22Rv1 (cell line): Measurements from ENCODE around the gene QTRT2.

Experiments
- H3K27ac ChIP-seq: fragments of 450-650 bp; 2 replicates; pipeline ENCODE4 v1.5.1; 2017
- ZFX ChIP-seq: fragments of 450-650 bp; IDR thresholded peaks from 2 replicates; pipeline ENCODE4 v1.6.1; 2017; ENCODE audit warnings: antibody characterized with exemption, borderline replicate concordance
- TF ChIP-seq, protein P1 (sequence below): fragments of 450-650 bp; IDR thresholded peaks from 2 replicates; pipeline ENCODE4 v1.5.1; 2017; ENCODE audit warnings: mild to moderate bottlenecking

QTRT2 gene

DNA sequence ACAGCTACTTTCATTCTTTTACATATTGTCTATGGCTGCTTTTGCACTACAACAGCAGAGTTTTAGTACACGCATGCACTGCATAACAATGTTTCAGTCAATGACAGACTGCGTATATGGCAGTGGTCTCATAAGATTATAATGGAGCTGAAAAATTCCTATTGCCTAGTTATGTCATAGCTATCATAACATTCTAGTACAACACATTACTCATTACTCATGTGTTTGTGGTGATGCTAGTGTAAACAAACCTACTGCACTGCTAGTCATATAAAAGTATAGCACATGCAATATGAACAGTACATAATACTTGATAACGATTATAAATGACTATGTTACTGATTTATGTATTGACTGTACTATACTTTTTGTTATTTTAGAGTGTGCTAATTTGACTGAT, 47.9 kb downstream of the QTRT2 start:
- H3K27ac ChIP-seq: no peak overlapping the region
- no peak for TF ChIP-seq ZFX
- TF ChIP-seq, protein P1, sequence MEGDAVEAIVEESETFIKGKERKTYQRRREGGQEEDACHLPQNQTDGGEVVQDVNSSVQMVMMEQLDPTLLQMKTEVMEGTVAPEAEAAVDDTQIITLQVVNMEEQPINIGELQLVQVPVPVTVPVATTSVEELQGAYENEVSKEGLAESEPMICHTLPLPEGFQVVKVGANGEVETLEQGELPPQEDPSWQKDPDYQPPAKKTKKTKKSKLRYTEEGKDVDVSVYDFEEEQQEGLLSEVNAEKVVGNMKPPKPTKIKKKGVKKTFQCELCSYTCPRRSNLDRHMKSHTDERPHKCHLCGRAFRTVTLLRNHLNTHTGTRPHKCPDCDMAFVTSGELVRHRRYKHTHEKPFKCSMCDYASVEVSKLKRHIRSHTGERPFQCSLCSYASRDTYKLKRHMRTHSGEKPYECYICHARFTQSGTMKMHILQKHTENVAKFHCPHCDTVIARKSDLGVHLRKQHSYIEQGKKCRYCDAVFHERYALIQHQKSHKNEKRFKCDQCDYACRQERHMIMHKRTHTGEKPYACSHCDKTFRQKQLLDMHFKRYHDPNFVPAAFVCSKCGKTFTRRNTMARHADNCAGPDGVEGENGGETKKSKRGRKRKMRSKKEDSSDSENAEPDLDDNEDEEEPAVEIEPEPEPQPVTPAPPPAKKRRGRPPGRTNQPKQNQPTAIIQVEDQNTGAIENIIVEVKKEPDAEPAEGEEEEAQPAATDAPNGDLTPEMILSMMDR: no peak

DNA sequence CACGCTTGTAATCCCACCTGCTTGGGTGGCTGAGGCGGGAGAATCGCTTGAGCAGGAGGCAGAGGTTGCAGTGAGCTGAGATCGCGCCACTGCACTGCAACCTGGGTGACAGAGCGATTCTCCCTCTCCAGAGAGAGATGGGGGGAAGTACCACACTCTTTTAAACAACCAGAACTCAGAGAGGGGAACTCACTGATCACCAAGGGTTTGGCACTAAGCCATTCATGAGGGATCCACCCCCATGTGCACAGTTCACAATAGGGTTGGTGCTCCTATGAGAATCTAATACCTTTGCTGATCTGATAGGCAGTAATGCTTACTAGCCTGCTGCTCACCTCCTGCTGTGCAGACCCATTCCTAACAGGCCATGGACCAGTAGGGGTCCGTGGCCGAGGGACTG, 51.6 kb downstream of the QTRT2 start:
- H3K27ac ChIP-seq: no peak overlapping the region
- no peak for TF ChIP-seq ZFX
- TF ChIP-seq, protein P1: no peak

DNA sequence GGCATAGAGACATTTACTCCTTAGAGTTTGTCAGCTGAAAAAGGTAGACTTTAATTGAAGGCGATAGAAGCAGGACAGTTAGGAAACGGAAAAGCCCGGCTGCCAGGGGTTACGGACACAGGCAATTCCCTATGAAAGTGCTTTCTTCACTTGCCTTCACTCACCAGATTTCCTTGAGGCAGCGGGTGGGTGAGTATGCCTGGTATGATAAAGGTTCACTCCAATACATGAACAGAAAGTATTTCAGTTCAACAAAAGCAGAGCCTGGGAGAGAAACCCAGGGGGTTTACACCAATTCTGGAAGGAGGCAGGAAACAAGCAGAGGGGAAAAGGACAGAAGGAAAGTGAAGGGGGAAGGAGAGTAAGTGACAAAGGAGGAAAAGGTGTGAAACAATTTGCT, 53.9 kb downstream of the QTRT2 start:
- no peak overlapping the region for H3K27ac ChIP-seq
- no peak for TF ChIP-seq ZFX
- TF ChIP-seq, protein P1: no peak

DNA sequence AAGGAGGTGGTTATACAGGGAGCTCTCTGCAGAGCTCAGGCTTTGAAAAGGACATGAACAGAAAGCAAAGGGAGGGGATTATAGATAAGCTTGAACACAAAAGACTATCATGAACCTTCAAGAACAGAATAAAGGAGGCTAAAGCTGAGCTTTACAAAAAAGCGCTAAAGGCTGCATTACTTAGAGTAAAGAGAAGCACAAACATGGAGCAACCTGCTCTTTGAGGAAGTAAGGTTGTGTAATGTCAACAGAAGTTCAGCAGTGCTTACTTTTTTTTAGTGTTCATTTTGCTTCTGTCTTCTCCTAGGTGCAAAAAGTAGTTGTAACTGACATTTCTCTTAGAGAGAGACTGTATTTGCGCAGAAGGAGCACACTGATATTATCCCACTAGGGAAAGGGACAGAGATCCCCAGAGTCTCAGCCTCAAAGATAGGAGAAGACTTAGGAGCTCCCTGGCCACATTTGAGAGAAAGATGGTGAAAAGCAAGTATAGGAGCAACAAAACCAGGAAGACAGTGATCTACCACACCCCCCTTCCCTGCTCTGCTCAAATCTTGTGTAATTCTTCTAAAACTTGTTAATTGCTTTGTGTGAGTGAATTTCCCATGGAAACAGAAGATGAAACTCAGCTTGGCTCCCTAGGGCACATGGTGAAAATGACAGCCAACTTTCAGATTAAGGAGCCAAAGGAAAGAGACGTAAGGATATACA, 54.7 kb downstream of the QTRT2 start:
- no peak for TF ChIP-seq ZFX
- TF ChIP-seq, protein P1: no peak
- H3K27ac ChIP-seq: no peak overlapping the region

DNA sequence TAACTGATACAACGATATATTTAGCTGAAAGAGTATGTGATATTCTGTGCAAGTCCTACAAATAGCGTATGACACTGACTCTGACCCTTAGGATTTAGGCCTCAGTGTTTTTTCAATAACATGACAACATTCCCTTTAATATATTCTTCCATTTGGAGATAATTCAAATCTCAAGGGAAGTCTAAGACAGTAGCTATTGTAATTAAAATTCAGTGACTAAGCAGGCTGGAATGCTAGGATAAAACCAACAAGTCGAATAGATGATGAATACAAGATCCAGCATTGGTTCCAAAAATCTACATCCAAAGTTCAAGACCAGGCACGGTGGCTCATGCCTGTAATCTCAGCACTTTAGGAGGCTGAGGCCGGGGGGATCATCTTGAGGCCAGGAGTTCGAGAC, 56.2 kb downstream of the QTRT2 start:
- no peak for TF ChIP-seq ZFX
- TF ChIP-seq, protein P1: no peak
- no peak overlapping the region for H3K27ac ChIP-seq

DNA sequence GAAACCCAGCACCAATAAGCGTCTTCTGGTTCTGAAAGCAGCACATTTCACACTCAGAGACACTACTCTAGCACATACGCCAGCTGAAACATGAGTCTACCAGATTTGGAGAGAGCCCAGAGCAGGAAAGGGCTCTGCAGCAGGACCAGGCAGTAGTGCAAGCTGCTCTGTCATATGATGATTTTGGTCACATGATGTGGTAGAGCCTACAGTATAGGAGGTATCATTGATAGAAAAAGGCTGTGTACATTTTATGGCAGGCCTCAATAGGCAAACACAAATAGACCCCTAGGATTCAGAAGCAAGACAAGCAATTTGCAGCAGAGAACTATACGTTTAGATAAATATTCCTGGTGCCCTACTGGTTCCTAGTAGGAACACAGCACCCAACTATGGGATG, 58.2 kb downstream of the QTRT2 start:
- H3K27ac ChIP-seq: no peak overlapping the region
- TF ChIP-seq, protein P1: no peak
- TF ChIP-seq ZFX: no peak

DNA sequence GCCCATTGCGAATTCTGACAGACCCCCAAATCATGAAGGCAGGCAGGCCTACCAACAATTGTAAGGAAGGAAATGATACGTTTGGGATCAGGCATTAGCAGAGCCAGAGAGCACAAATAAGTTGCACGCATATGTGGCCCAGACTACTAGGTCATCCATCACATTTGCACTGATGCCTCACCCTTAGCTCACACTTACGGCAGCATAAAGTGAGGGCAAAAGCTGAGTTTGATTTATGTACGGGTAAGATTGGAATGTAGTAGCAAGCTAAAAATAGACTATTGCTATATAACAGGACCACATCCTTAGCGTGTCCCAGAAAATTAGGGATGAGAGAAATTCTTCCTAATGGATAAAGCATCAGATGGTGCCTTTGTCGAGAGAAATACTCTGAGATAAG, 58.6 kb downstream of the QTRT2 start:
- TF ChIP-seq, protein P1: no peak
- TF ChIP-seq ZFX: no peak
- H3K27ac ChIP-seq: no peak overlapping the region
